PC-9 (cell line): ENCODE results near the gene TRAF2.

Experiments
- EZH2 ChIP-seq: fragments of 200-600 bp; sonication (generic); IDR thresholded peaks from 2 replicates; pipeline ENCODE4 v1.8.0; 2017; ENCODE audit warnings: antibody characterized with exemption, low read depth
- TF ChIP-seq, protein P1 (sequence below): fragments of 200-600 bp; sonication (generic); conservative IDR thresholded peaks from 2 replicates; pipeline ENCODE4 v1.6.1; 2017; ENCODE audit warnings: mixed run types, antibody characterized with exemption, mild to moderate bottlenecking, moderate library complexity

DNA sequence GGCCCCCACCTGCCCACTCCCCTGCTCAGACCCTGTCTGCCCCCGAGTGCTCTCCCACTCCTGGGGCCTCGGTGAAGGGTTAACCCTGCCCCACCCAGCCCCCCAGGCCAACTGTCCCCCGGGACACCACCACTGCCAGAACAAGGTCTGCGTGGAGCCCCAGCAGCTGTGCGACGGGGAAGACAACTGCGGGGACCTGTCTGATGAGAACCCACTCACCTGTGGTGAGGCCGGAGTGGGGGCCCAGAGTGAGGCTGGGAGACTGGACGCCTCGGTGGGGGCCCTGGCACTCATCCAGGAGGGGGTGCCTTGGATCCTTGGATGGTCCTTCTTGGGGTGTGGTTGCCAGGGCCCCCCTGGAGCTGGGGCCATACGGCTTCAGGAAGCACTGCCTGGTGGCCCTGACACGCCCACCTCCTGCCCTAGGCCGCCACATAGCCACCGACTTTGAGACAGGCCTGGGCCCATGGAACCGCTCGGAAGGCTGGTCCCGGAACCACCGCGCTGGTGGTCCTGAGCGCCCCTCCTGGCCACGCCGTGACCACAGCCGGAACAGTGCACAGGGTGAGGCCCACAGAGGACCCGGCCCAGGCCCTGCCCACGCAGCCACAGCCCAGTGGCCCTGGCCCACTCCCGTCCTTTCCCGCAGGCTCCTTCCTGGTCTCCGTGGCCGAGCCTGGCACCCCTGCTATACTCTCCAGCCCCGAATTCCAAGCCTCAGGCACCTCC lies 32.0 kb upstream of the TRAF2 start:
- TF ChIP-seq, protein P1, sequence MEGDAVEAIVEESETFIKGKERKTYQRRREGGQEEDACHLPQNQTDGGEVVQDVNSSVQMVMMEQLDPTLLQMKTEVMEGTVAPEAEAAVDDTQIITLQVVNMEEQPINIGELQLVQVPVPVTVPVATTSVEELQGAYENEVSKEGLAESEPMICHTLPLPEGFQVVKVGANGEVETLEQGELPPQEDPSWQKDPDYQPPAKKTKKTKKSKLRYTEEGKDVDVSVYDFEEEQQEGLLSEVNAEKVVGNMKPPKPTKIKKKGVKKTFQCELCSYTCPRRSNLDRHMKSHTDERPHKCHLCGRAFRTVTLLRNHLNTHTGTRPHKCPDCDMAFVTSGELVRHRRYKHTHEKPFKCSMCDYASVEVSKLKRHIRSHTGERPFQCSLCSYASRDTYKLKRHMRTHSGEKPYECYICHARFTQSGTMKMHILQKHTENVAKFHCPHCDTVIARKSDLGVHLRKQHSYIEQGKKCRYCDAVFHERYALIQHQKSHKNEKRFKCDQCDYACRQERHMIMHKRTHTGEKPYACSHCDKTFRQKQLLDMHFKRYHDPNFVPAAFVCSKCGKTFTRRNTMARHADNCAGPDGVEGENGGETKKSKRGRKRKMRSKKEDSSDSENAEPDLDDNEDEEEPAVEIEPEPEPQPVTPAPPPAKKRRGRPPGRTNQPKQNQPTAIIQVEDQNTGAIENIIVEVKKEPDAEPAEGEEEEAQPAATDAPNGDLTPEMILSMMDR, result no peak
- TF ChIP-seq EZH2, result no peak
